HG02870 (cell line): Measurements from ENCODE around the gene KLHL14.

Source experiments
- ATAC-seq: cut with Tn5 transposase; IDR thresholded peaks from one replicate; pipeline ENCODE4 v1.9.1; 2021; ENCODE audit warnings: mild to moderate bottlenecking, moderate library complexity; ENCODE audit not compliant: unreplicated experiment

The KLHL14 gene

GRCh38 chr18:32724071-32724749 is 48.6 kb downstream of the KLHL14 start:
- no peak for ATAC-seq

DNA sequence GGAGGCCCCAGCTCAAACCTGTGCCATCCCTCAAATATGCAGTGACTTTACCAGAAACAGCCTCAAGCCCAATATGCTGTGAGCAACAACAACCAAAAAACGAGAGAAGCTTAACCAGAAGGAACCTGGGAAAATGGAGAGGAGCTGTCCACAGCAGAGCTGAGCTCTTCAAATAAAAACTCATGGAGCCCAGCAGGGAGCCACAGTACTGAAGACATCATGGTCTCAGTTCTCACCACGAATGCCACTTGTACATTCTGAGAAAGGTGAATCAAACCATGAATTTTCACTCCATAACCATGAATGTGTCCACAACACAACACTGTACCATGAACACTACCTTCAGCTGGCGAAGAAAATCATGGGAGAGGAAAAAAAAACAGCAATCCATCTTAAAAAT is 50.5 kb downstream of the KLHL14 start:
- ATAC-seq = no peak

DNA sequence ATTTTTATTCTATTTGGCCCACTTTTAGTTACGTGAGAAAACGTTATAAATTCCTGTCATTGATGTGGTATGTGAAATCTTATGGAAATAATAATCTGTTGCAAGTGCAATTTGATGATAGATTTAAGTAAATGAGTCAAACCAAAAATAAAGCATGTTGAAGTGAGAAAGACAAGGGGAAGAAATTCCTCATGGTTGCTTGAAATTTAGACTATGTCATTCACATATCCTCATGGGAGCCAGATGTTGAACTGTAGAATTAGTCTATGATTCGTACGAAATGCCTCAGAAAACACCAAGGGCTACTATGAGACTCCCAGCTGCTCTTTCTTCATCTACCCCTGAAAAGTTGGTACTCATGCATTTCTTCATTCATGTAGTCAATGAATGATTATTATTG is 55.7 kb downstream of the KLHL14 start:
- ATAC-seq = no peak

GRCh38 chr18:32714571-32715148 is 58.2 kb downstream of the KLHL14 start:
- ATAC-seq = peak; percentile 97

GRCh38 chr18:32712860-32713259 is 60.0 kb downstream of the KLHL14 start:
- ATAC-seq = no peak

DNA sequence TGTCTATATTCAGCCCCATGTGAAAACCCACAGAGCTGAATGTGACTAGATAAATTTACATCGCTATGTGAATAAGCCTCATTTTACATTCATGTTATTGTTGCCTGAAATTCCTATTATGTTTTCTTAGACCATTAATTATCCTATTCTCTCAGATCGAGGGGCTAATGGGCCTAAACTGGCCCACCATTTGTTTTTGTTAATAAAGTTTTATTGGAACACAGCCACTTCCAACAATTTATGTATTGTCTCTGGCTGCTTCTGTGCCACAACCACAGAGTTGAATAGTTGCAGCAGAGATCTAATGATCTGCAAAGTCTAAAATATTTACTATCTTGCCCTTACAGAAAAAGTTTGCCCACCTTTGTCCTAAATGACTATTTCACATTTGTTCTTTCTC is 61.0 kb downstream of the KLHL14 start:
- ATAC-seq = no peak

DNA sequence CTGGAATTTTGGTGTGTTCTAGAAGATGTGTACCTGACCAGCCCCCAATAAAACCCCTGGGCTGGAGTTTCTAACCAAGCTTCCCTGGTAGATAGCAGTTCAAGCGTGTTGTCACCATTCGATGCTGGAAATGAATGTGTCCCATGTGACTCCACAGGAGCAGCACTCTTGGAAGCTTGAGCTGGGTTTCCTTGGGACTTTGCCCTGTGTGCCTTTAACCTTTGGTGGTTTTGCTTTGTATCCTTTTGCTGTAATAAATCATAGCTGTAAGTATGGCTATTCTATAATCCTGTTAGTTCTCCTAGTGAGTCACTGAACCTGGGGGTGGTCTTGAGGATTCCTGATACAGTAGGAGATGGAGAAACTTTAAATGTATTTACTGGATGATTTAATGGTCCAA is 65.2 kb downstream of the KLHL14 start:
- no peak for ATAC-seq

GRCh38 chr18:32707147-32707546 is 65.7 kb downstream of the KLHL14 start:
- ATAC-seq = no peak

DNA sequence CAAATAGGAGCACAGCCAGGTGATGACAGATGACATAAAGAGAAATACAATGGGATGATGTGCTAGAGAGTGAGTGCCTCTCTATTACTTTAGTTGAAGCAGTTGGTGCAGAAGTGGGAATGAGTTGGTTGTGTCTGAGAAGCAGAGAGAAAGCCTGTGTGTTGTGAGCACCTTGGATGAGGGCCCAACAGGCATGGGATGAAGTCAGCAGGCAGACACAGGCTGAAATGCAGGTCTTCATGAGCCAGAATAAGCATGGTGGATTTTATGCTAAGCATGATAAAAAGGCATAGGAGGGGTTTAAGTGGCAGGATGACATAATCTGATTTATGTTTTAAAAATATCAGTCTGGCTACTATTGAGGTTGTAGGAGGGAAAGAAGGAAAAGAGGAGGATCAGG is 71.5 kb downstream of the KLHL14 start:
- ATAC-seq = no peak

- no peak for ATAC-seq
Observed at GRCh38 chr18:32698153-32698552, 74.7 kb downstream of the KLHL14 start.

GRCh38 chr18:32696376-32696775 is 76.4 kb downstream of the KLHL14 start:
- ATAC-seq = no peak

GRCh38 chr18:32695534-32695933 is 77.3 kb downstream of the KLHL14 start:
- peak; percentile 55 for ATAC-seq

DNA sequence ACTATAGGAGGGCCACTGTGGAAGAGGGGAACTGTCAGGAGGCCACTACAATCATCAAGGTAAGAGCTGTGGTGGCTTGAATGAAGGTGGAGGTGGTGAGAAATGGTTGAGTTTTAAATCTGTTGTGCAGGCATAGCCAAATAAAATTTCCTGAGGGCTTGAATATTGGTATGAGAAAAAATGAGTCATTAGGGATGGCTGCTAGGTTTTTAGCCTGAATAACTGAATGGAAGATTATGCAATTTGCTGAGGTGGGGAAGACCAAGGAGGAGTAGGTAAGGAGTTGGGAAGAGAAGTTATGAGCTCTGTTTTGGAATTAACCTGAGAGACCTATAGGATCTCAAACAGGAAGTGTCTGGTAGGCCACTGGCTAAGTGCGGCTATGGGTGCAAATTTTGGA is 84.0 kb downstream of the KLHL14 start:
- ATAC-seq = no peak

- no peak for ATAC-seq
Observed at GRCh38 chr18:32684940-32685339, 87.9 kb downstream of the KLHL14 start.

GRCh38 chr18:32684096-32684495 is 88.7 kb downstream of the KLHL14 start:
- ATAC-seq = no peak

DNA sequence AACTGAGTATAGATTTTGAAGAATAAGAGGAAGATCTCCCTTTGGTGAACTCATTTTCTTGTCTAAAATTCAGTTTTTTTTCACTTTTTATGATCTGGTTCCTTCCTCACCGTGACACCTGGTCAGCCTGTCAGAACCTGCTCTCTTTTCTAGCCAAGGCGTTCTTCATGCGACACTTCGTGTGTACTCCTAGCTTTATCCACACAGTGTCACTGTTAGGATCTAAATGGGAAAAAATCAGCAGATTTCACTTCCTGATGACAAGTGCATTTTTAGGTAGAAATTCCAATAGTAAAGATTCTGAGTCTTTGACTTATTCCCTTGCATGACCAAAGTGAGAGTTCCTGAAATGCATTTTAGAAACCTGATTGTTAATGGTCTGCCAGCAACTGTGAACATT is 89.8 kb downstream of the KLHL14 start:
- ATAC-seq = no peak

- ATAC-seq = peak; percentile 53
Observed at GRCh38 chr18:32677578-32677977, 95.2 kb downstream of the KLHL14 start.

GRCh38 chr18:32674491-32674890 is 98.3 kb downstream of the KLHL14 start:
- ATAC-seq = no peak

DNA sequence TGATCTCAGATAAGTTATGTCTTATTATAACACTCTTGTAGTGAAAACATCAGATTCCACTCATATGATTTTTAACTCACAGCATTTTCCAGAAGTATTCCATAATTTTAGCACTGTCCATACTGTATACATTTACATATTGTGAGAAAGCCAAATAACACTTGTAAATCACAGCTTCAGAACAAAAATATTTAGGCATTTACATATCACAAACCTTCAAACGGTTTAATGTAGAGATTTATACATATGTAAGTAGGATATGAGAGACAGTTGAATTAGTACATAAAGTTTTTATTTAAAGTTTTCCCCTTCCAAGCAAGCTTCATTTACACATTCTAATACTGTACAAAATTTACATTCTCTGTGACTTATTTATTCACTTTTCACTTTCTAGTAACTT is 100.4 kb downstream of the KLHL14 start:
- no peak for ATAC-seq

DNA sequence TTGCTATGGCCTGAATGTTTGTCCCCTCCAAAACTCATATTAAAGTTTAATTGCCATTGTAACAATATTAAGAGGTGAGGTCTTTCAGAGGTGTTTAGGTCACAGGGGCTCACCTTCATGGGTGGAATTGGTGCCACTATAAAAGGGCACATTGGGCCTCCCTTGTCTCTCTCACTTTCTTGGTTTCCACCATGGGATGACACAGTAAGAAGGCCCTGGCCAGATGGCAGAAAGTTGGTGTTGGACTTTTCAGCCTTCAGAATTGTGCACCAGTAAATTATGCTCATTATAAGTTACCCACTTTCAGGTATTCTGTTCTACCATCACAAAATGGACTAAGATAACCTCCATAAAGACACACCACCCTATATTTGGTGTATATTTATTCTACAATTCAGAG is 102.1 kb downstream of the KLHL14 start:
- no peak for ATAC-seq

DNA sequence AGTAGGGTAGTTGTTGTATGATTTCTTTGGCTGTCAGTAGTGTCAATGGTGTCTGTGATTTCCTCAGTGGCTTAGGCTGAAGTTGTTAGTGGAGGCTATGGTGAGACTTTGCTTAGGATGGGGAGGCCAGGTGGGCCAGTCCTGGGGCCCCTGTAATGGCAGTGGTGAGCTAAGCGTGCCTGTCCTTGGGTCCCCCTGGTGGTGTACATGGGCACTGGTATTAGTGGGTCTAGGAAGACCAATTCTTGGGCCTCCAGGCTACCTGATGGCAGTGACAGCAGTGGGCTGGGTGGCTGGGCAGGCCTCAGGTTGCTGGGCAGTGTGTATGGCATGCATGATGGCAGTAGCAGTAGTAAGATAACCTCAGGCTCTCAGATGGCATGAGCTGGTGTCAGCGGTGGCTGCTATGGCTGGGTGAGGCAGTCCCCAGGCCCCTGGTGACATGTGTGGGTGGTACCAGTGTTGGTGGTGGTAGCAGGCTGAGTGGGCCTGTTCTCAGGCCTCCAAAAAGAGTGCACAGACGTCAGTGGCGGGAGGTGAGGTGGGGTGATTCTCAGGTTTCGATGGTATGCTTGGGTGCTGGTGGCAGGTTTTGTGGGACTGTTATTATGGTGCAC is 103.2 kb downstream of the KLHL14 start:
- ATAC-seq = peak; percentile 68

DNA sequence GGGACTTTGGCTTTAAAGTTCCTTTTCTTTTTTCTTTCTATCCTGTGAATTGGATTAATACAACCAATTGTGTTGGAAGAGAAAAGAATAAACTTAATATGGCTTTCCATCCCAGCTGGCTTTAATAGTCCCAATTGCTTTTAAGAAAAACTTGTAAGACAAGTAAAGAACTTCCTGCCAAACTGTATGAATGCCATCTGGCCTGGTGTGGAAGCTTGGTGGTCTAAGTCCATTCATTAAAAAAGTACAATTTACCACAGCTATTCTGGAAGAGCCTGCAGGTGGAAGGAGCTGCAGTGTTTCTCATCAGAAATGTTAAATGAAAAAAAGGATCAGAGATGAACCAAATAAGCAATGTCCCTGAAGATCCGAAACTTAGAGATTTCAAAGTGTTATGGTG is 103.9 kb downstream of the KLHL14 start:
- ATAC-seq = no peak
